DOHH2 (cell line): ENCODE results near the gene ZBTB47.

ENCODE experiments used
- CTCF ChIP-seq: fragments of 200-600 bp; sonication (generic); IDR thresholded peaks from one replicate; pipeline ENCODE4 v1.5.1; 2014; ENCODE audit warnings: antibody characterized with exemption, mild to moderate bottlenecking, low read depth, low read length; ENCODE audit not compliant: poor library complexity, severe bottlenecking
- EZH2phosphoT487 ChIP-seq: fragments of 200-600 bp; sonication (generic); IDR thresholded peaks from 2 replicates; pipeline ENCODE4 v1.6.1; 2017; ENCODE audit warnings: borderline replicate concordance, mild to moderate bottlenecking, antibody characterized with exemption, low read length, moderate library complexity, mixed read lengths

DNA sequence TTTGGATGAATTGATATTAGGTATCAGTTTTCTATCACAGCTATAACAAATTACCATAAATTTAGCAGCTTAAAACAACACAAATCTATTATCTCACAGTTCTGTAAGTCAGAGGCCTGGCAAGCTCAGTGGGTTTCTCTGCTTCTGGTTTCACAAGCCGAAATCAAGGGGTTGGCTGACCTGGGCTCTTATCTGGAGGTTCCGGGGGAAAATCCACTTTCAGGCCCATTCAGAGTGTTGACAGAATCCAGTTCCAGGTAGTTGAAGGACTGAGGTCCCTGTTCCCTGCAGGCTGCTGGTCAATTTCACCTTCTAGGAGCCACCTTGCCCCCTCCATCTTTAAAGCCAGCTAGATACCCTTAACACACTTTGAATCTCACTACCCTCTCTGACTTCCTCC, 60.2 kb downstream of the ZBTB47 start:
- no peak for TF ChIP-seq CTCF
- no peak for TF ChIP-seq EZH2phosphoT487
